Activated gamma-delta T cell (primary cell): ENCODE measurements around the gene ARTN.

Source experiments
- DNase-seq: peaks from one replicate; lab custom pipeline; 2025; lab: John Stamatoyannopoulos, UW

Gene ARTN

DNA sequence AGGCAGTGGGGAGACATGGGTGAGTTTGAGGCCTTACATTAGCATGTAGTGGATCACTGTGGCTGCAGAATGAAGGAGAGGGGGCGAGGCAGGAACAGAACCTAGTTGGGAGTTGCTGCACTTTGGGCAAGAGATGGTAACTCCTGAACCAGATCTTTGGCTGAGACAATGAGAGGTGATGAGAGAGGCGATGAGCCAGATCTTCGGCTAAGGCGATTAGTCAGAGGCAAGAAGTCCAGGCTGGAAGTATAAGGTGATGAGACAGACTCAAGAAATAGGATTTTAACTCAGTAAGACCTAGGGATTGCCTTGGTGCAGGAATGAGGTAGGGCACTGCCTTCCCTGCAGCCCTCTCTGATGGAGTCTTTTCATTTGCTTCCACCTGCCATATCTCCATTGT is 9.1 kb upstream of the ARTN start:
- no peak for DNase-seq

DNA sequence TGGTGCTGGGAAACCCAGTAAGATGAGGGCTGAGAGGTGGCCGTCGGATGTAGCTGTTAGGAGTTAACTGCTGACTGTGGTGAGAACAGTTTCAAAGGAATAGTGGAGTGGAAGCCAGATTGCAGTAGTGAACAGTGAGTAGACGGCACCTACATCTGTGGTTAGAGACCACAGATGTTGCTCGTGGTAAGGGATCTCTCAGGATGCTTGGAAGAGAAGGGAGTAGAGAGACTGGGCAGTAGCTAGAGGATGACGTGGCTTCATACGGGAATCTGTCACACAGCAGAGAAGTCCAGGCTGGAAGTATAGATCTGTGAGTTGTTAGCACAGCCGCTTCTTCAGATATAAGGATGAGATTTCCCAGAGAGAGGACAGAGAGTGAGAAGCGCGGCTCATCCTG is 7.8 kb upstream of the ARTN start:
- no peak for DNase-seq

DNA sequence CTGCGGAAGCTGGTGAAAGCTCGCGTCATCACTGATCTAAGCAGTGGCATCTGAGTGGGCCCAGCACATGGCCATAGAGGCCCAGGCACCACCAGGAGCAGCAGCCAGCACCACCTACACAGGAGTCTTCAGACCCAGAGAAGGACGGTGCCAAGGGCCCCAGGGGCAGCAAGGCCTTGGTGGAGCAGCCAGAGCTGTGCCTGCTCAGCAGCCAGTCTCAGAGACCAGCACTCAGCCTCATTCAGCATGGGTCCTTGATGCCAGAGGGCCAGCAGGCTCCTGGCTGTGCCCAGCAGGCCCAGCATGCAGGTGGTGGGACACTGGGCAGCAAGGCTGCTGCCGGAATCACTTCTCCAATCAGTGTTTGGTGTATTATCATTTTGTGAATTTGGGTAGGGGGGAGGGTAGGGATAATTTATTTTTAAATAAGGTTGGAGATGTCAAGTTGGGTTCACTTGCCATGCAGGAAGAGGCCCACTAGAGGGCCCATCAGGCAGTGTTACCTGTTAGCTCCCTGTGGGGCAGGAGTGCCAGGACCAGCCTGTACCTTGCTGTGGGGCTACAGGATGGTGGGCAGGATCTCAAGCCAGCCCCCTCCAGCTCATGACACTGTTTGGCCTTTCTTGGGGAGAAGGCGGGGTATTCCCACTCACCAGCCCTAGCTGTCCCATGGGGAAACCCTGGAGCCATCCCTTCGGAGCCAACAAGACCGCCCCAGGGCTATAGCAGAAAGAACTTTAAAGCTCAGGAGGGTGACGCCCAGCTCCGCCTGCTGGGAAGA is 3.2 kb upstream of the ARTN start:
- no peak for DNase-seq

DNA sequence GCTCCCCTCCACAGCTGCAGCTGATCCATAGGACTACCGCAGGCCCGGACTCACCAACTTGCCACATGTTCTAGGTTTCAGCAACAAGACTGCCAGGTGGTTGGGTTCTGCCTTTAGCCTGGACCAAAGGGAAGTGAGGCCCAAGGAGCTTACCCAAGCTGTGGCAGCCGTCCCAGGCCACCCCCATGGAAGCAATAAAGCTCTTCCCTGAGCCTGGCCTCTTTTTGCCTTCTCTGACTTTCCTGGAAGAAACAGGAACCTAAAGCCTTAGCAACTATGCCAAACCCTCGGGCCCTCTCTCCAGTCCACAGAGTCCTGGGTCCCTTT is 2.7 kb upstream of the ARTN start:
- no peak for DNase-seq

DNA sequence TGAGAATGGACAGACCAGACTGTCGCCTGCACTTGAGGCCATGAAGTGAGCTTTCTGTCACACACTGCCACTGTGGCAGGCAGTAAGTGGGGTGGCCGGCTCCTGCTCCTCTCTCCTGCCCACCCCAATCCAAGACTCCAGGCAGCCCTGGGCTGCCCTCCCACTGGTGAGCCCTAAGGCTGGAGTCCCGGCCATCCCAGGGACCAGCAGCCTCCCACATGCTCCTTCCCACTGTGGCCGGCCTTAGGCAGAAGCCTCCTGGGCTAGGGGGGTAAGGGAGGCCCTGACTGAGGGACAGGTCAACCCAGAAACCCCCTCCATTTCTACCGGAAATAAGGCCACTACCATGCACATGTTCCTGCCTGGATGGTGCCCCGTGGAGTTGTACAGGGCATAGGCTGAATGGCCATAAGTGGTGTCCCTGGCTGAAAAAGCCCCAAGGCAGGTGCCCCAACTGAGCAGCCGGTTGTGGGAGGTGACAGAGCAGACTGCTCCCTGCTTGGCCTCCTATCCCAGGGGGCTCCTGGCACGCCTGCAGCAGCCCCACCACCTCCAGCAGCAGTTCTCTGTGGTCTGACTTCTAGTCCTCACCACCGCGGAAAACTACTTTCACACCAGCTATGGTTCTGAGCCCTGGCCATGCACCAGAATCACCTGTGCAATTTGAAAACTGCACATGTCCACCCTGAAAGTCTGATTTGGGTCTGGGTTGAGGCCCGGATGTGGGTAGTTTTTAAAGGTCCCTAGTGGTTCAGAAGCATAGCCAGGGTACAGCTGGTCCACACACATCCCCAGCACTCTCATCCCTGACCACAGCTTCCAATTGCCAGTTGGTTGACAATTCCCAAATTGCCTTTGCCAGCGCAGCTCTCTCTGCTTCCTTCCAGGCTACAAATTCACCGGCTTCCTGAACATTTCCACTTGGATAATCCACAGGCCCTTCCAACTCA is 1.6 kb upstream of the ARTN start:
- DNase-seq, result no peak

DNA sequence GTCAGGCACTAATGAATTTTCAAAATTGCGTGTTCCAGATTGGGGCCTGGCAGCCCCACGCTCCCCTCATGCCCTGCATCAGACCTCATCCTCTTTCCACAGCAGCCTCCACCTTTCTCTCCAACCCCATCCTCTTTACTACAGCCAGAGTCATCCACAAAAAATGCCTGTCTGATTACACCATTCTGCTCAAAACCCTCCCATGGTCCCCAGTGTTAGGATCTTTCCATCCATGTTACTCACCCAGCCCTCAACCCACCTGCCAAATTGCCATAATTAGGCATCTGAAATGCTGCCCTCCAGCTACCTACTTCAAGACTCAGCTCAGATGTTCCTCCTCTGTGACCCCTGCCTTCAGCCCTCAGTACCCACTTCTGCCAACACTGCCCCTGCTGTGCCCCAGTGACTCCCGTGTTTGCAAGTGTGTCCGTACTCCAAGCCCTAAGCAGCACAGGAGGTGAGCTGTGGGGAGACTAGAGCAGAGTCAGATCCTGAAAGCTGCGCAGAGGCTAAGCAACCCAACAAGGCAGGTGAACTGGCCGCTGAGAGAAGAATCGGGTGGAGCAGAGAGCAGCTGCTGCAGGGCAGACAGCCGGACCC is 715 bp upstream of the ARTN start:
- DNase-seq, result no peak

DNA sequence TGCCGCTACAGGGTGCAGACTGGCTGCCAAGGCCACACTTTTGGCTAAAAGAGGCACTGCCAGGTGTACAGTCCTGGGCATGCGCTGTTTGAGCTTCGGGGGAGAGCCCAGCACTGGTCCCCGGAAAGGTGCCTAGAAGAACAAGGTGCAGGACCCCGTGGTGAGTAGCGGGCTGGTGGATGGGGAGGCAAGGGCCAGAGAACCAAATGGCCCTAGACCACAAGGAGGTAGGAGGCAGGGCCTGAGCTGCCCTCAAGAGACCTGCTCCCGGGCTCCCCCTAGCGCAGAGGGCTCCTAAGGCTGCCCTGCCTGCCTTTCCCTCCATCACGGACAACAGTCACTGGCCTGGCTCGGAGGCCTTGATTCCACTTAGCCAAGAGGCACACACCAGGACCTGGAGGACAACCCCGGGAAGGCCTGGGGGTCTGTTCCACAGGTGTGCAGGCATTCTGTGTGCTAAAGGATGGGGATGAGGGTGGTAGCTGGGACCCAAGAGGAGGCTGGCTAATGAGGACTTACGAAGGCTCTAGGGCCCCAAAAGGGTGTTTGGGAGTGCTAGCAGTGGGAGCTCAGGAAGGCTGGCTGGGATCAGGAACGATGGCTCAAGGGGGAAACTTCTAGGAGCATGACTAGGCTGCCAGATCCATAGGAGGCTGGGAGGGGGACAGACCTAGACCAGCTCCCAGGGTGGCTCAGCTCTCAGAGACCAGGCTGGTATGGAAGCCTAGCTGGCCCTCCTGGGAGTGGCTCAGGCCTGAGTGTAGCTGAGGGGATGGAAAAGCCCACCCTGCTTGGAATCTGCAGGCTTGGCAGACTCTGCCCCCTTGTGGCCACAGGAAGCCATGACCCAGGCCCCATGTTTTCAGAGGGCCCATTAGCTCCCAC is 742 bp downstream of the ARTN start:
- DNase-seq, result no peak

DNA sequence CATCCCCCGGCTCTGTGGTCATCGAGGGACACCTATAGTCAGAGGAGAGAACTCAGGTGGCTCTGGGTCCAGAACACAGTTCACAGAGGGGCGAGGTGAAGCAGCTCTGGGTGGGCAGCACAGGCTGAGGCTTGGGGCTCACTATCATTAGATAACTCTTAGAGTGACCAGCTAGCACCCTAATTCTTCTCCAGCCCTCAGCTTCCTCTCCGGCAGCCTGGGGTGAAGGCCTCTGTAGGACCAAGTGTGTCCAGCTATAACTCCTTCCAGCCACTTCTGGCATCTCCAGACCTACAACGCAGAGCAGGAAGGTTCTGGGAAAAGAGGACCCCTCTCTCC is 1.4 kb downstream of the ARTN start:
- no peak for DNase-seq

DNA sequence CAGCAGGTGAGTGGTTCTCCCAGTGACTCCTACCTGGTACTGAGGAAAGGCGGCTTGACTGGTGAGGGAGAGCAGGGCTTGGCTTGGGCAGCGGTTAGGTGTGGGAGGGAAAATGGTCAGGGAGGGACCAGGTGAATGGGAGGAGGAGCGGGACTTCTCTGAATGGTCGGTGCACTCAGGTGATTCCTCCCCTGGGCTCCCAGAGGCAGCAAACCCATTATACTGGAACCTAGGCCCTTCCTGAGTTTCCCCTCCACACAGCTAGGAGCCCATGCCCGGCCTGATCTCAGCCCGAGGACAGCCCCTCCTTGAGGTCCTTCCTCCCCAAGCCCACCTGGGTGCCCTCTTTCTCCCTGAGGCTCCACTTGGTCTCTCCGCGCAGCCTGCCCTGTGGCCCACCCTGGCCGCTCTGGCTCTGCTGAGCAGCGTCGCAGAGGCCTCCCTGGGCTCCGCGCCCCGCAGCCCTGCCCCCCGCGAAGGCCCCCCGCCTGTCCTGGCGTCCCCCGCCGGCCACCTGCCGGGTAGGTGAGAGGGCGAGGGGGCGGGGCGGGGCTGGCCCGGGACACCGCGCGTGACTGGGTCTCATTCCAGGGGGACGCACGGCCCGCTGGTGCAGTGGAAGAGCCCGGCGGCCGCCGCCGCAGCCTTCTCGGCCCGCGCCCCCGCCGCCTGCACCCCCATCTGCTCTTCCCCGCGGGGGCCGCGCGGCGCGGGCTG is 2.3 kb downstream of the ARTN start:
- no peak for DNase-seq

DNA sequence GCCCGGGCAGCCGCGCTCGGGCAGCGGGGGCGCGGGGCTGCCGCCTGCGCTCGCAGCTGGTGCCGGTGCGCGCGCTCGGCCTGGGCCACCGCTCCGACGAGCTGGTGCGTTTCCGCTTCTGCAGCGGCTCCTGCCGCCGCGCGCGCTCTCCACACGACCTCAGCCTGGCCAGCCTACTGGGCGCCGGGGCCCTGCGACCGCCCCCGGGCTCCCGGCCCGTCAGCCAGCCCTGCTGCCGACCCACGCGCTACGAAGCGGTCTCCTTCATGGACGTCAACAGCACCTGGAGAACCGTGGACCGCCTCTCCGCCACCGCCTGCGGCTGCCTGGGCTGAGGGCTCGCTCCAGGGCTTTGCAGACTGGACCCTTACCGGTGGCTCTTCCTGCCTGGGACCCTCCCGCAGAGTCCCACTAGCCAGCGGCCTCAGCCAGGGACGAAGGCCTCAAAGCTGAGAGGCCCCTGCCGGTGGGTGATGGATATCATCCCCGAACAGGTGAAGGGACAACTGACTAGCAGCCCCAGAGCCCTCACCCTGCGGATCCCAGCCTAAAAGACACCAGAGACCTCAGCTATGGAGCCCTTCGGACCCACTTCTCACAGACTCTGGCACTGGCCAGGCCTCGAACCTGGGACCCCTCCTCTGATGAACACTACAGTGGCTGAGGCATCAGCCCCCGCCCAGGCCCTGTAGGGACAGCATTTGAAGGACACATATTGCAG is 3.0 kb downstream of the ARTN start:
- DNase-seq, result no peak

DNA sequence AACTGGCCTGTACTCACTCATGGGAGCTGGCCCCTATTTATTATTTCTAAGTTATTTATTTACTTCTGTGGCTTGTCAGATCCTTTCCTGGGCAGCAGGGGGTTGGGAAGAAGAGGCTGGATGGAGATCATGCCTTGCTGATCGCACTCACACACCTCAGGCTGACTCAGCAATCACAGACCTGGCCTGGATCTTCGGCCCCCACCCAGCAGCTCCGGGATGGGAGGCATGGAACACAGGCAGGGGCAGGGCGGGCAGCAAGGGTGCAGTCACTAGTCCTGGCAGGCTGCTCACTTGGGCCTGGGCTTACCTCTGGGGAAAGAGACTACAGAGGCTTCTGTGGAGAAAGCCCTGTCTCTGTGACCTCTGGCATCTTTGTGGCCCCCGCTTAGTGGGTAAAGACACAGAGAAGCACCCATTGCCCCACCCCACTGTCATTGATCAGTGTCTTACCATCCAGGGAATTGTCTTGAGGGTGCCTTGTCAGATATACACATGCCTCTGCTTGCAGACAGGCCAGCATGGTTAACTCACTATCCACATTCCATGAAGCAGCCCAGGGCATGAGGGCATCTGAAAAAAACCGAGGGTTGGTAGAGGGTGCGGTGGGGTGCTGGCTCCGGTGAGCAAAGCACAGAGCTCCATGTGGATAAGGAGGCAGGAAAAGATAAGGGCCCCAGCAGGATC is 3.7 kb downstream of the ARTN start:
- DNase-seq, result no peak

DNA sequence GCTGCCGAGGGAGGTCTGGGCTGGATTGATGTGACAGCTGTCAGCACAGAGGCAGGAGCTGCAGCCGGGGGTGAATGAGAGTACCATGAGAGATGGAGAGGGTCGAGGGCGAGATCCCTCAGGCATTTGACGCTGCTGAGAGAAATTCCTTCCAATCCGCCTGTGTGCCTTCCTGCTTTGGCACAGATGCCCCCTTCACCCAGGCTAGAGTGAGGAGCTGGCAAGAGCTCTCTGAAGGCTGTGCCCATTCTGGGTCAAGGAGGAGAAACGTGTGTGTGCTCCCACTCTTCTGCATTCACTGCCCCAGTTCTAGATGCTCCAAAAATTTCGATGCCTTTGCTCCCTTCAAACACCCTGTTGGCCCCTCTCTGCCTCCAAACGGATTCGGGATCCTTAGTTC is 4.8 kb downstream of the ARTN start:
- no peak for DNase-seq

DNA sequence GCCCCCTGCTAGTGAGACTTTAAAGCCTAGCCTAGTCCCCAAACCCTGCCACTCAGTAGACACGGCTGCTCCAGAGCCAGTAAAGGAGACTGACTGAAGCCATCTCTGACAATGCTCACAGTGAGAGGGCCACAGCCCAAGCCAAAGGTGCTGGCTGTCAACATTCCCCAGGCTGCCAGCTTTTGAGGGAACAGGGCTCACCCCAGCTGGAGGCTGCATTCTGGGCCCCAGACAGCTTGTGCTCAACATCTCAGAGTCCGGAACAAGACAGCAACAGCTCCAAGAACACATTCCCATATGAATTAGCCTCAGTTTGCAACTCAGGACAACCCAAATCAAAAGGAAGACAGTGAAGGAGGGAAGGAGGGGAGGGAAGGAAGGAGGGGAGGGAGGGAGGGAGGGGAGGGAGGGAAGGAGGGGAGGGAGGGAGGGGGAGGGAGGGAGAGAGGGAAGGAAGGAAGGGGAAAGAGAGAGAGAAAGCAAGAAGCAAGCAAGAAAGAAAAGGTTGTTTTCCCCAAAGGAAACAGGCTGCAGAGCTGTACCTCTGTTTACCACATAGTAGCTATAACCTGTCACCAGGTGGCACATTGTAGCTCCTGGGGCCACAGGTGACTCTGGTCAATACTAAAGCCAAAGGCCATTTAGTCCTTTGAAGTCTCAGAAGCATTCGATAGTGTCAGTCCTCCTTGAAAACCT is 5.4 kb downstream of the ARTN start:
- no peak for DNase-seq

DNA sequence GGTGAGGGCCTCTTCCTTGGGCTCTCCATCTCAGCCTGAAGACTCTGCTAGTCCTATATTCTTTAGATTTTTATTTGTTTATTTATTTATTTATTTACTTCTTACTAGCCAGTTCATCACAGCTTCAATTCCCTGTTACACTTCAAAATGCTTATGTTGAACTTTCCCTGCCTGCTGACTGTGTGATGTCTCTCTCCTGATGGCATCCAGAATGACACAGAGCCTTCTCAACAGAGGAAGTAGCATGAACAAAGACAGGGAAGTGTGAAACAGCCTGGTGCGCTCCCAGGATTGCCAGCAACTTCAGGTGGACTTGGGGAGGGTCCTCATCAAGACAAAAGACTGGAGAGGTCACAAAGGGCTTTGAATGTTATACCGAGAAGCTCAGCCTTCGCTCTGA is 8.8 kb downstream of the ARTN start:
- DNase-seq, result no peak

DNA sequence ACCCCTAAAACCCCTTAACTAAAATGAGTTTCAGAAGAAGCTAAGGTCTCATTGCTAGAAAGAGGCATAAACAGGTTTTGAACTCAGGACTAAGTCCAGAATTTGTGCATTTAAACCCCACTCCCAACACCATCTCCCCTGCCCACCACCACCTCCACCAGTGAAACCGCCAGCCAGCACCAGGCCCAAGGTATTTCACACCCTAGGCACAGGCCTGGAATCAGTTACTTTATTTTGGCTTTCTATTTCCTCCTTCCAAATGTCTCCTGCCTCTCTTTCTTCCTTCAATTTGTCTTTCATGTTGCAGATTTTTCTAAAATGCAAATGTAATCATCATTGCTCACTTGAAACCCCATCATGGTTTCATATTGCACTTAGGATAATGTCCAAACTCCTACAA is 11.3 kb downstream of the ARTN start:
- DNase-seq, result no peak

DNA sequence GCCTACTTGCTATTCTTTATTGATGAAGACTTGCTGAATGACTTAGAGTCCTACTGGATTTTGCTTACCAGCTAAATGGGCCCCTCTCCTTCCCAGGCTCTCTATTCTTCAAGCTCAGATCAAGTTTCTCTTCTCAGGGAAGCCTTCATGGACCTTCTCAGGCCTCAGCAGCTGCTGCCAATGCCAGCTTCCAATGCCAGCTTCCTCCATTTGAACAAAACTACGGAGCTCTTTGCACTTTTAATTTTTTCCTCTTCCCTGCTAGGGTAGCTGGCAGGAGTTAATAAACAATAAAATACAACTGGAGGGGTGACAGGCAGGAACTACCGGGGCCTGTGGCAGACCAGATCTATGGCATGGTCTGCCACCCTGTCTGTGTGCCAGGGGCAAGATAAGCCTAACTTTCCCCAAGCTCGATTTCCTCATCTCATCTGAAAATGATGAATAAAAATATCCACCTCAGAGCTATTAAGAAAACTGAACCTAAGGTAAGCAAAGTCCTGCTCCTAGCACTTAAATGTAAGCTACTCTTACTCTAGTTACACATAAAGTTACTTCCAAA is 12.2 kb downstream of the ARTN start:
- no peak for DNase-seq

DNA sequence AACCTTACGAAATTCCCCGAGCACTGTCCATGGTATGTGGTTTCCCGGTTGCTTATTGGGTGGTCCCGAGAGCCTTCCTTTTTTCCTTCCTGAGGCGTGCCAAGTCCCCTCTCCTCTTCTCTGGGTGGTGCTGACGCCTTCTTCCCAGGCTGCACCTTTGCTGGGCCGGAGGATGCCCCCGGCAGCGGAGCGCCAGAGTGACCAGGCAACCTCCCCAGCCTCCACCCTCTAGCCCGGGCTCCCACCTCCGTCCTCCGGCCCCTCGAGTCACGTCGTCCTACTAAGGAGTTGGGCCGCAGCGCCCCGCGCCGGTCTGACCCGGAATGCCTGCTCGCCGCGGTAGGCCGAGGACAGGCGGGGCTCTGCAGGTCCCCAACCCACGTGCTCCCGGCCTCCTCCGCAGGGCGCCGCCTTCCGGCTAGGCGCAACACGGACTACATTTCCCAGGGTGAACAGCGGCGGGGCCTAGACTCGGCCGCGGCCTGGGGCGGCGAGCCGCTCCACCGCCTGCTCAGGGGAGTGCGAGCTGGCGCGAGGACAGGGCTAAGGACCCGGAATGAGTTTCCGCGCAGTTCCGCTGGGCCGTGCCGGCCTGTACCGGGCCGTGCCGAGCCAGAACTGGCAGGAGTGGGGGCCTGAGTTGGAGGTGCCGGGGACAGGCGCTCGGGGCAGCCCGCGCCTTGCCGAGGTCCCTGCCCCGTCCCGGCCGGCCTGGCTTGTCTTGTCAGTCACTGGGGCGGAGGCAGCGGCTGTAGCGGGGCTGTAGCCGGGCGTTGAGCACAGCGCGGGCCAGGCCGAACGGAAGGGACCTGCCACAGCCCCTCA is 12.8 kb downstream of the ARTN start, which contains the start of gene IPO13:
Gene IPO13, plus strand, starts transcription at position 715 of the 825 bp plus-strand sequence. CDS start 651 bp downstream, outside the sequence.
- peak; percentile 87 for DNase-seq
